Memory B cell (primary cell): Measurements from ENCODE around the gene PDZRN3.
"Not testable (repeated sequence)": the region's sequence is repeated elsewhere in the genome, so short reads cannot be mapped to it uniquely, and the experiment has no call there.

Experiments used
- ATAC-seq: fragments of 150-1000 bp; cut with Tn5 transposase; 2 replicates; pipeline ENCODE4 v1.10.0; 2021; ENCODE audit warnings: low read depth, mild to moderate bottlenecking, moderate library complexity
- DNase-seq, 2 donors: peaks; one replicate each; pipeline ENCODE4 v3.0.0; 2022; ENCODE audit warnings: low spot score in 2 of 2
- H3K27ac Mint-ChIP-seq: one replicate; pipeline ENCODE4 v1.8.0; 2022; ENCODE audit warnings: mild to moderate bottlenecking, moderate library complexity, mixed read lengths
- H3K27me3 Mint-ChIP-seq: one replicate; pipeline ENCODE4 v1.8.0; 2022; ENCODE audit warnings: mixed read lengths
- H3K36me3 Mint-ChIP-seq: one replicate; pipeline ENCODE4 v1.8.0; 2022; ENCODE audit warnings: mild to moderate bottlenecking, mixed read lengths
- H3K4me1 Mint-ChIP-seq: one replicate; pipeline ENCODE4 v1.8.0; 2022; ENCODE audit warnings: mixed read lengths
- H3K4me3 Mint-ChIP-seq: one replicate; pipeline ENCODE4 v1.8.0; 2022; ENCODE audit warnings: mild to moderate bottlenecking, moderate library complexity, mixed read lengths
- H3K9me3 Mint-ChIP-seq: one replicate; pipeline ENCODE4 v1.8.0; 2022; ENCODE audit warnings: mixed read lengths

Gene PDZRN3

DNA sequence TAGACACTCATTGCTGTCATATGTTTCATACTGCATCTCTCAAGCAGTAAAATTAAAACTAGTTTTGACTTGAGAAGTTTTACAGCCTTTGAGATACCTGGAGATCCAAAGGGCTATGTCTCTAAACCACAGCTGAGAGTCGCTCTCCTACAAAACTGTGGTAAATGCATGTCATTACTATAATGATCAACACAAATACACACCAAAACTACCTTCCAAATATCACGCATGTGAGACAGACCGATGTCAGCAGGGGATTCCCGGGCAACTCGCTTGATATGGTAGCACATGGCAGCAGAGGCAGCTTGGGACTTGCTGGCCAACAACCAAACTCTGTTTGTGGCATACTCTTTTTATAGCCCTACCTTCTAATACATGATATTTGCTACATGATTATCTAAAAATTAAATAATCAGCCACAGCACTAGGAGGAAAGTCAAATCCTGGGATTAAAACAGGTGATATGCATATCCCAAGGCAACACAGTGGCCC is 56.3 kb downstream of the PDZRN3 start:
- Mint-ChIP-seq H3K4me1 (no peaks in the 10 kb centered on the region), H3K27me3 (peaks cover 6% of the 10 kb centered on the region), H3K36me3 (no peaks in the 10 kb centered on the region), H3K4me3 (no peak overlapping the region), H3K27ac (no peak overlapping the region), H3K9me3 (no peaks in the 10 kb centered on the region)
- DNase-seq: no peak
- ATAC-seq: no peak

DNA sequence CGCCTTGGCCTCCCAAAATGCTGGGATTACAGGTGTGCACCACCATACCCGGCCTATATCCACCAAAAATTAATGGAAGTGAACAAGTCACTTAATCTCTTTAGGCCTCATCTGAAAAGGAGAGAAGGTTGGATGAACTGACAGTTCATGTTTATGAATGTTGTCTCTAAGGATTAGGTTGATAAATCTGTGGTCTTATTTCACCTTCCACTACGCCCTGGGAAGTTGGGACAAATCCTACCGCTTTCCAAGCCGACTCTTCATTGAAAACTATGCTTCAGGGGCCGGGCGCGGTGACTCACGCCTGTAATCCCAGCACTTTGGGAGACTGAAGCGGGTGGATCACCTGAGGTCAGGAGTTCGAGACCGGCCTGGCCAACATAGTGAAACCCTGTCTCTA is 59.4 kb downstream of the PDZRN3 start:
- H3K27me3 Mint-ChIP-seq, DNase-seq, H3K4me1 Mint-ChIP-seq, H3K4me3 Mint-ChIP-seq, H3K27ac Mint-ChIP-seq, H3K36me3 Mint-ChIP-seq, H3K9me3 Mint-ChIP-seq, ATAC-seq: not testable (repeated sequence)

GRCh38 chr3:73563896-73564582 is 60.7 kb downstream of the PDZRN3 start:
- no peak overlapping the region for H3K4me3 Mint-ChIP-seq
- no peaks in the 10 kb centered on the region for H3K27me3 Mint-ChIP-seq
- no peak for ATAC-seq
- H3K36me3 Mint-ChIP-seq: no peaks in the 10 kb centered on the region
- H3K27ac Mint-ChIP-seq: no peak overlapping the region
- DNase-seq: no peak
- H3K9me3 Mint-ChIP-seq: no peaks in the 10 kb centered on the region
- H3K4me1 Mint-ChIP-seq: no peaks in the 10 kb centered on the region

GRCh38 chr3:73561494-73561893 is 63.2 kb downstream of the PDZRN3 start:
- no peaks in the 10 kb centered on the region for H3K36me3 Mint-ChIP-seq

DNA sequence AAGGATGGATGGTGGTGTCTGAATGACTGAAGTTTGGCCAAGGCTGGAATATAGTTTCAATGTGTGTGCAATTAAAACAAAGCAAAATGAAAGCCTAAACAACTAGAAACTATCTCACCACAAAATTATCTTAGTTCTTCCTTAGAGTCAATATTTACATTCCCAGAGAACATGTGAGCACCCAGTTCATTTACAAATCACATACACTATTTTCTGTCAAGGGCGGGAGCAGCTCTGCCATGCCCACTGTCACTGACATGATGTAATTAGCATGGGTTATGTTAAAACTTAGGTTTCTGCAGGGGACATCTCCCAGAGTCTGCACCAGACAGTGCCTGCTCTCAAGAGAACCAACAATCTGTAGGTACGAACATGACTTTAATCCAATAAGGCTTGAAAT is 65.0 kb downstream of the PDZRN3 start:
- Mint-ChIP-seq H3K27ac (no peak overlapping the region), H3K4me3 (no peak overlapping the region), H3K9me3 (no peaks in the 10 kb centered on the region), H3K36me3 (no peaks in the 10 kb centered on the region), H3K27me3 (no peaks in the 10 kb centered on the region), H3K4me1 (no peaks in the 10 kb centered on the region)
- DNase-seq (no peak), ATAC-seq (no peak)

More at GRCh38 chr3:73561494-73561893, 63.2 kb downstream of the PDZRN3 start:
- H3K4me1 Mint-ChIP-seq: no peaks in the 10 kb centered on the region
- DNase-seq: no peak
- no peaks in the 10 kb centered on the region for H3K27me3 Mint-ChIP-seq
- no peak overlapping the region for H3K27ac Mint-ChIP-seq
- H3K4me3 Mint-ChIP-seq: no peak overlapping the region
- no peaks in the 10 kb centered on the region for H3K9me3 Mint-ChIP-seq
- ATAC-seq: no peak

GRCh38 chr3:73558727-73559075 is 66.0 kb downstream of the PDZRN3 start:
- DNase-seq (no peak), ATAC-seq (no peak)
- Mint-ChIP-seq H3K4me1 (no peaks in the 10 kb centered on the region), H3K27ac (no peak overlapping the region), H3K9me3 (no peaks in the 10 kb centered on the region), H3K36me3 (no peaks in the 10 kb centered on the region), H3K27me3 (no peaks in the 10 kb centered on the region), H3K4me3 (no peak overlapping the region)

GRCh38 chr3:73557986-73558726 is 66.6 kb downstream of the PDZRN3 start:
- Mint-ChIP-seq H3K27ac (no peak overlapping the region), H3K4me1 (no peaks in the 10 kb centered on the region), H3K36me3 (no peaks in the 10 kb centered on the region), H3K4me3 (no peak overlapping the region), H3K27me3 (no peaks in the 10 kb centered on the region), H3K9me3 (no peaks in the 10 kb centered on the region)
- ATAC-seq (no peak), DNase-seq (no peak)

- H3K27me3 Mint-ChIP-seq: no peaks in the 10 kb centered on the region
- no peaks in the 10 kb centered on the region for H3K4me1 Mint-ChIP-seq
- no peak for ATAC-seq
- DNase-seq: no peak
- no peak overlapping the region for H3K4me3 Mint-ChIP-seq
- H3K36me3 Mint-ChIP-seq: no peaks in the 10 kb centered on the region
- H3K9me3 Mint-ChIP-seq: no peaks in the 10 kb centered on the region
- no peak overlapping the region for H3K27ac Mint-ChIP-seq
These were observed 68.0 kb downstream of the PDZRN3 start for GRCh38 chr3:73556520-73557372.

DNA sequence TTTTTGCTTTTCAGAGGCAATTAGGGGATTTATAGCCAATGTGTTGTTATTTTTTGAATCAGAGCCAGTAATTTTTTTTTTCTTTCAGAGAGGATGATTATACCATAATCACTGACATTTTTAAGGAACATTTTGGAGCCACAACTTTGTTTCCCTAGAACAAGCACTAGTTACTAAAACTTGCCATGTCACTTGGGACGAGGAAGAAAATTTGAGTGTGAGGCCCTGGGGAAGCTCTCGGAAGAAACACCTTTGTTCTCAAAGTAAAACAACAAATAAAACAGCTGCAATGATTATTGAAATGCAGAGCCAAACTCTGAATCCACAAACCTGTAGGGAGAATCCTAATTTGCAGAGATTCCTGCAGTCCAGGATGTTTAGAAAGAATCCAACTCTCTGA is 69.7 kb downstream of the PDZRN3 start:
- H3K36me3 Mint-ChIP-seq: no peaks in the 10 kb centered on the region
- H3K4me3 Mint-ChIP-seq: no peak overlapping the region
- ATAC-seq: no peak
- H3K27me3 Mint-ChIP-seq: no peaks in the 10 kb centered on the region
- no peak for DNase-seq
- H3K9me3 Mint-ChIP-seq: no peaks in the 10 kb centered on the region
- no peaks in the 10 kb centered on the region for H3K4me1 Mint-ChIP-seq
- H3K27ac Mint-ChIP-seq: no peak overlapping the region

DNA sequence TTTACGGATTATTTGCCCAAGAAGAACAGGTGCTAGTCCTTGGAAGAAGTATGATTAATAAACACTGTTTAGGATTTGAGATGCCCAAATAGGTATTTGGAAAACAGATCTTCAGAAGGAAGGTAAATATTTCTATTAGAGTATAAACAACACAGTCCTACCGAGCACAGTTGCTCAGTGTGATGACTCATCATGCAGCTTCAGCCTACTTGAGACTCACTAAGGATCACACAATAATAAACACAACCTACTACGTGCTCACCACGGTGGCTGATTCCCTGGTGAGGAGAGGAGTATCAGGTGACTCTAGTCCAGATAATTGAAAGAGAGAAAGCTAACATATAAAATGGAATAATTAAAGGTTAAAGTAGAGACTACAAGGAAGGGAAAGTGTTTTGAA is 72.0 kb downstream of the PDZRN3 start:
- no peak overlapping the region for H3K4me3 Mint-ChIP-seq
- no peaks in the 10 kb centered on the region for H3K36me3 Mint-ChIP-seq
- H3K27me3 Mint-ChIP-seq: no peaks in the 10 kb centered on the region
- no peak overlapping the region for H3K27ac Mint-ChIP-seq
- DNase-seq (no peak), ATAC-seq (no peak)
- no peaks in the 10 kb centered on the region for H3K9me3 Mint-ChIP-seq
- H3K4me1 Mint-ChIP-seq: no peaks in the 10 kb centered on the region

- no peaks in the 10 kb centered on the region for H3K36me3 Mint-ChIP-seq
- no peaks in the 10 kb centered on the region for H3K4me1 Mint-ChIP-seq
- ATAC-seq (no peak), DNase-seq (no peak)
- no peaks in the 10 kb centered on the region for H3K27me3 Mint-ChIP-seq
- H3K9me3 Mint-ChIP-seq: no peaks in the 10 kb centered on the region
- H3K27ac Mint-ChIP-seq: no peak overlapping the region
- H3K4me3 Mint-ChIP-seq: no peak overlapping the region
These were observed 74.7 kb downstream of the PDZRN3 start for GRCh38 chr3:73550032-73550431.

DNA sequence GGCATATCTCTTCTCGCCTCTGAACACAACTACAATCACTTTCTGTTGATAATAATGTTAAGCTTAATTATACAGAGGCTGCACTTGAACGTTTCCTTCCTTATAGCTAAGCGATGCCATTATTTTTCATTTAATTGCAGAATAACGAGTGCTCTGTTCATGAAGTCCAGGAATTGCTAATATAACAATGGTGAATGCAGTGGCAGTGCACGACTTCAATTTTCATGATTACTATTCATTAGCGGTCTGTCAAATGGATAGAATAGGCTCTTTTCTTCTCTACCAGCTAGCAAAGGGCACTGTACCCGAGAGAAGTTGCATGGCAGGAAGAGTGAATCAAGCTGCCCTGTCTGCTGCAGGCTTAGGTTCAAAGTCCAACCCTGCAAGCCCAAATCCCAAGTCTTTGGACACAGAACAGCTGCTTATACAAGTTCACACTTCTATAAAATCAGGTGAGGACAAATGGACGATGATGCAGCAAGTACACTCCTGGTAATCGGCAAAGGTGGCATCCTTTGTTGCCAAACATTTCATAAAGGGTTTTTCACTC is 75.6 kb downstream of the PDZRN3 start:
- Mint-ChIP-seq H3K36me3 (no peaks in the 10 kb centered on the region), H3K4me1 (no peaks in the 10 kb centered on the region), H3K4me3 (no peak overlapping the region), H3K27me3 (no peaks in the 10 kb centered on the region), H3K27ac (no peak overlapping the region), H3K9me3 (no peaks in the 10 kb centered on the region)
- ATAC-seq (no peak), DNase-seq (no peak)

DNA sequence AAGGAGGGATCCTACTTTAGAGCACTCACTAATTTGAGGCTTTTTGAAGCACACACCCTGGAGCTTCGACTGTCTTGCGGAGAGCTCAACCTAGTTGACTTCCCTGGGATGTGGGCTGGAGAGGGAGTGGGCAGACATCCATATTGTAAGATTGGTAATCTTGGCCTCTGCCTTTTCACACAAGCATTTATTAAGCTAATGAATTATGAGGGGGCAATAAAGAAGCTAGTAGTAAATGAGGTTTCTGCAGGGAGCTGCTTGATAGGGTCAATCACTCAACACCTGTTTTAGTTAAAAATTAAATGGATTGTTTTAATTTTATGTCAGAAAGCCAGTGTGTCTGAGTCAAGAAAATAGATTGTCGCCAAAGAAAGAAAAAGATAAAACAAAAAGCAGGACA is 76.3 kb downstream of the PDZRN3 start:
- H3K27ac Mint-ChIP-seq: no peak overlapping the region
- H3K4me1 Mint-ChIP-seq: no peaks in the 10 kb centered on the region
- no peak overlapping the region for H3K4me3 Mint-ChIP-seq
- H3K27me3 Mint-ChIP-seq: no peaks in the 10 kb centered on the region
- no peaks in the 10 kb centered on the region for H3K36me3 Mint-ChIP-seq
- ATAC-seq (no peak), DNase-seq (no peak)
- H3K9me3 Mint-ChIP-seq: no peaks in the 10 kb centered on the region
